Uterine smooth muscle cell (primary cell): ENCODE data around the gene OR5F1. TPM values are rescaled to one million over a fixed set of nuclear protein-coding genes. Genes with fewer than 3 reads are reported as not detected.

Source experiments
- total RNA-seq: library from RNA; depleted of rRNA; stranded (reverse); fragments of >200 nt; gene quantifications from 2 replicates; pipeline ENCODE4 v1.2.3, GENCODE V29; 2014

OR5F1 gene
- not detected in 2 replicates for total RNA-seq

GRCh38 chr11:55994525-55994924 is at the start of gene OR5F1:
Gene OR5F1 (minus strand): TSS chr11:55994625. CDS start chr11:55994625, 0 bp downstream.

GRCh38 chr11:56027354-56027753 is 32.9 kb upstream of the OR5F1 start, which contains the start of gene OR5AS1:
Gene OR5AS1 (plus strand): TSS chr11:56027654. CDS start chr11:56030419, 2,765 bp downstream.

DNA sequence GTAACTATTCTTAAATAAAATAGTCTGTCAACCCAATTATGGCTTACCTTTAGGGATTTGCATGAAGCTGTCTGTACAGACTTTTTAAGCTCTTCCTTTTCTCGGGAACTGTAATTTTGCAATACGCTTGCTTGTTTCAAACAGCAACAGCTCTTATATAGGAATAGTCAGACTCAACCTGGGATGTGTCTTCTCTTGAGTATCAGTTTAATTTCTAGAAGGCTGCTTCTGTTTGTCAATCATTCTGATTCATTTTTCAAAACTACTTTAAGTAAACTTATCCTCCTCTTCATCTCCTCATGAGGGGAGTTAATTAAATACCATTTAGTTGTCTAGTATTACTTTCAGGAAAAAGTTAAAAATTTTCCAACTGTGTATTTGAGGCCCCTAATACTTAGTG is 24.6 kb downstream of the OR5F1 start, which contains the start of gene OR10AG1:
OR10AG1 (minus strand) TSS at position 101 of the 400 bp plus-strand sequence; CDS start at position 63, 38 bp downstream.

Other genes starting within 250 kb of the OR5F1 start
- gene OR5D13, start 221.2 kb downstream of the OR5F1 start, total RNA-seq, result not detected in 2 replicates
- not detected in 2 replicates for gene OR5D14, start 199.1 kb downstream of the OR5F1 start, total RNA-seq
- not detected in 2 replicates for gene OR5L1, start 183.3 kb downstream of the OR5F1 start, total RNA-seq
- gene OR5D18, start 175.0 kb downstream of the OR5F1 start, total RNA-seq, result not detected in 2 replicates
- not detected in 2 replicates for gene OR5L2, start 167.4 kb downstream of the OR5F1 start, total RNA-seq
- gene OR5D16, start 155.9 kb downstream of the OR5F1 start, total RNA-seq, result not detected in 2 replicates
- gene TRIM51, start 111.3 kb downstream of the OR5F1 start, total RNA-seq, result not detected in 2 replicates
- not detected in 2 replicates for gene OR5W2, start 80.0 kb downstream of the OR5F1 start, total RNA-seq
- not detected in 2 replicates for gene OR5I1, start 58.2 kb downstream of the OR5F1 start, total RNA-seq
- not detected in 2 replicates for gene OR10AG1, start 24.7 kb downstream of the OR5F1 start, total RNA-seq
- gene OR5AS1, start 33.0 kb upstream of the OR5F1 start, total RNA-seq, result not detected in 2 replicates
- not detected in 2 replicates for gene OR8I2, start 98.7 kb upstream of the OR5F1 start, total RNA-seq
- gene OR8H2, start 109.1 kb upstream of the OR5F1 start, total RNA-seq, result not detected in 2 replicates
- not detected in 2 replicates for gene OR8H3, start 127.7 kb upstream of the OR5F1 start, total RNA-seq
- gene OR8J3, start 145.6 kb upstream of the OR5F1 start, total RNA-seq, result not detected in 2 replicates
- not detected in 2 replicates for gene OR8K5, start 165.7 kb upstream of the OR5F1 start, total RNA-seq
- not detected in 2 replicates for gene OR5J2, start 182.0 kb upstream of the OR5F1 start, total RNA-seq
- not detected in 2 replicates for gene OR5T2, start 239.6 kb upstream of the OR5F1 start, total RNA-seq